DOHH2 (cell line): ENCODE data around the gene GALNT18.

Experiments
- H3F3A ChIP-seq: fragments of 200-600 bp; sonication (generic), shearing (Covaris generic); 2 replicates; pipeline ENCODE4 v1.6.0; 2016; ENCODE audit warnings: antibody characterized with exemption, mild to moderate bottlenecking; ENCODE audit not compliant: control insufficient read depth, insufficient read depth
- H3K27ac ChIP-seq: fragments of 200-600 bp; sonication (generic); 2 replicates; pipeline ENCODE4 v1.5.1; 2014; ENCODE audit warnings: low read depth, mild to moderate bottlenecking, low read length, moderate library complexity
- H3K27me3 ChIP-seq: fragments of 200-600 bp; sonication (generic); 2 replicates; pipeline ENCODE4 v1.6.1; 2014; ENCODE audit warnings: mild to moderate bottlenecking, low read length, mixed read lengths; ENCODE audit not compliant: control insufficient read depth
- H3K36me3 ChIP-seq: fragments of 200-600 bp; sonication (generic); 2 replicates; pipeline ENCODE4 v1.6.1; 2014; ENCODE audit warnings: mild to moderate bottlenecking, low read length, moderate library complexity, mixed read lengths; ENCODE audit not compliant: control insufficient read depth
- H3K4me1 ChIP-seq: fragments of 200-600 bp; sonication (generic); 2 replicates; pipeline ENCODE4 v1.6.1; 2014; ENCODE audit warnings: mild to moderate bottlenecking, low read length, mixed read lengths; ENCODE audit not compliant: control insufficient read depth
- H3K4me2 ChIP-seq: fragments of 200-600 bp; sonication (generic); 2 replicates; pipeline ENCODE4 v1.6.0; 2014; ENCODE audit warnings: mild to moderate bottlenecking, low read length, moderate library complexity
- H3K4me3 ChIP-seq: fragments of 200-600 bp; sonication (generic); 2 replicates; pipeline ENCODE4 v1.5.1; 2014; ENCODE audit warnings: mild to moderate bottlenecking, low read length, mixed read lengths
- H3K79me2 ChIP-seq: fragments of 200-600 bp; sonication (generic); 2 replicates; pipeline ENCODE4 v1.6.1; 2014; ENCODE audit warnings: mild to moderate bottlenecking, low read length, mixed read lengths; ENCODE audit not compliant: control insufficient read depth
- H3K9me2 ChIP-seq: fragments of 200-600 bp; sonication (generic); replicated peaks from 2 replicates; pipeline ENCODE4 v1.6.1; 2014; ENCODE audit warnings: mild to moderate bottlenecking, low read length, mixed read lengths; ENCODE audit not compliant: control insufficient read depth
- H3K9me3 ChIP-seq: fragments of 200-600 bp; sonication (generic); 2 replicates; pipeline ENCODE4 v1.6.1; 2014; ENCODE audit warnings: antibody characterized with exemption, low read length, mixed read lengths; ENCODE audit not compliant: control insufficient read depth, insufficient read depth
- H4K20me1 ChIP-seq: fragments of 200-600 bp; sonication (generic); 2 replicates; pipeline ENCODE4 v1.6.0; 2014; ENCODE audit warnings: low read depth, mild to moderate bottlenecking, antibody characterized with exemption, low read length, moderate library complexity; ENCODE audit not compliant: control insufficient read depth, insufficient read depth
- CTCF ChIP-seq: fragments of 200-600 bp; sonication (generic); IDR thresholded peaks from one replicate; pipeline ENCODE4 v1.5.1; 2014; ENCODE audit warnings: antibody characterized with exemption, mild to moderate bottlenecking, low read depth, low read length; ENCODE audit not compliant: poor library complexity, severe bottlenecking
- EZH2phosphoT487 ChIP-seq: fragments of 200-600 bp; sonication (generic); IDR thresholded peaks from 2 replicates; pipeline ENCODE4 v1.6.1; 2017; ENCODE audit warnings: borderline replicate concordance, mild to moderate bottlenecking, antibody characterized with exemption, low read length, moderate library complexity, mixed read lengths

Gene GALNT18

GRCh38 chr11:11615086-11615485 is 6.7 kb downstream of the GALNT18 start:
- H3F3A ChIP-seq: no peaks in the 10 kb centered on the region
- H3K4me2 ChIP-seq: no peak overlapping the region
- H3K4me1 ChIP-seq: no peaks in the 10 kb centered on the region
- no peaks in the 10 kb centered on the region for H3K9me3 ChIP-seq
- no peaks in the 10 kb centered on the region for H3K9me2 ChIP-seq
- H3K4me3 ChIP-seq: no peak overlapping the region
- no peaks in the 10 kb centered on the region for H4K20me1 ChIP-seq
- H3K27me3 ChIP-seq: 0 out of 2 replicates have a peak, but pooled peaks cover 2% of the 10 kb centered on the region
- TF ChIP-seq CTCF (no peak), EZH2phosphoT487 (no peak)
- no peak overlapping the region for H3K27ac ChIP-seq
- H3K36me3 ChIP-seq: no peaks in the 10 kb centered on the region
- H3K79me2 ChIP-seq: no peaks in the 10 kb centered on the region

- Histone ChIP-seq H3K27ac (no peak overlapping the region), H3K27me3 (0 out of 2 replicates have a peak, but pooled peaks cover 2% of the 10 kb centered on the region), H4K20me1 (no peaks in the 10 kb centered on the region), H3K36me3 (no peaks in the 10 kb centered on the region), H3K79me2 (no peaks in the 10 kb centered on the region), H3K4me1 (no peaks in the 10 kb centered on the region), H3F3A (no peaks in the 10 kb centered on the region), H3K9me3 (no peaks in the 10 kb centered on the region), H3K9me2 (no peaks in the 10 kb centered on the region), H3K4me3 (no peak overlapping the region), H3K4me2 (no peak overlapping the region)
- TF ChIP-seq CTCF (no peak), EZH2phosphoT487 (no peak)
These were observed 9.4 kb downstream of the GALNT18 start for GRCh38 chr11:11612439-11612838.

GRCh38 chr11:11611381-11611780 is 10.4 kb downstream of the GALNT18 start:
- Histone ChIP-seq H3K9me3 (no peaks in the 10 kb centered on the region), H3K36me3 (no peaks in the 10 kb centered on the region)

More at GRCh38 chr11:11611381-11611780, 10.4 kb downstream of the GALNT18 start:
- H3K4me3 ChIP-seq: no peak overlapping the region
- TF ChIP-seq EZH2phosphoT487 (no peak), CTCF (no peak)
- no peaks in the 10 kb centered on the region for H3K79me2 ChIP-seq
- H3K27ac ChIP-seq: no peak overlapping the region
- H3K4me1 ChIP-seq: no peaks in the 10 kb centered on the region
- H3K9me2 ChIP-seq: no peaks in the 10 kb centered on the region
- no peaks in the 10 kb centered on the region for H4K20me1 ChIP-seq
- 0 out of 2 replicates have a peak, but pooled peaks cover 6% of the 10 kb centered on the region for H3K27me3 ChIP-seq
- no peak overlapping the region for H3K4me2 ChIP-seq
- no peaks in the 10 kb centered on the region for H3F3A ChIP-seq
